Breast epithelium (tissue), 4 donors: ENCODE data around the gene TAP1. TPM values are rescaled to one million over a fixed set of nuclear protein-coding genes. Genes with fewer than 3 reads are reported as not detected.

Experiments
- DNase-seq, 2 donors: peaks; one replicate each; pipeline ENCODE4 v3.0.0-alpha.2; 2019; ENCODE audit warnings: low spot score in 2 of 2
- H3K27ac ChIP-seq, 2 donors: fragments of 200-600 bp; sonication (generic) in 1 of 2; one replicate each; pipeline ENCODE4 v1.5.1; 2016 to 2019; ENCODE audit warnings: mild to moderate bottlenecking in 1 of 2
- H3K27me3 ChIP-seq, 2 donors: fragments of 200-600 bp; sonication (generic) in 1 of 2; one replicate each; pipeline versions ENCODE4 v1.5.1 to v1.6.0; 2017 to 2019; ENCODE audit warnings: control low read depth in 1 of 2, mild to moderate bottlenecking in 1 of 2
- H3K36me3 ChIP-seq: fragments of 200-600 bp; one replicate; pipeline ENCODE4 v1.5.1; 2019
- H3K4me1 ChIP-seq, 2 donors: fragments of 200-600 bp; sonication (generic); one replicate each; pipeline ENCODE4 v1.5.1; 2016 to 2019; ENCODE audit warnings: control low read depth in 1 of 2
- H3K4me3 ChIP-seq, 3 donors: fragments of 200-600 bp; sonication (generic); 1 replicate in 2 of 3; 2 replicates in 1 of 3; pipeline ENCODE4 v1.5.1; 2016 to 2019; ENCODE audit warnings: mild to moderate bottlenecking in 3 of 3, moderate library complexity in 2 of 3
- H3K9me3 ChIP-seq, 2 donors: fragments of 200-600 bp; sonication (generic) in 1 of 2; one replicate each; pipeline ENCODE4 v1.5.1; 2016 to 2019; ENCODE audit warnings: control low read depth in 1 of 2
- CTCF ChIP-seq, 3 donors: fragments of 450-650 bp; IDR thresholded peaks; one replicate each; pipeline ENCODE4 v1.5.1; 2016 to 2017; ENCODE audit warnings: antibody characterized with exemption in 3 of 3, mild to moderate bottlenecking in 3 of 3, moderate library complexity in 3 of 3
- POLR2A ChIP-seq: fragments of 450-650 bp; IDR thresholded peaks from one replicate; pipeline ENCODE4 v1.6.1; 2016; ENCODE audit warnings: antibody characterized with exemption, mild to moderate bottlenecking, moderate library complexity
- POLR2AphosphoS5 ChIP-seq, 3 donors: sonication (generic); formaldehyde crosslinking; IDR thresholded peaks; one replicate each; pipeline ENCODE4 v1.6.1; 2017; ENCODE audit warnings: antibody characterized with exemption in 3 of 3
- intact Hi-C: fragments of 100-400 bp; cut with DNase I; formaldehyde crosslinking; loops from one replicate; pipeline ENCODE4 v1.15.1; 2023; ENCODE audit warnings: low total_unique reads
- total RNA-seq, 3 donors: library from RNA; depleted of rRNA; stranded (reverse); fragments of >200 nt; gene quantifications; one replicate each; pipeline ENCODE4 v1.1.0, GENCODE V29; 2016

The TAP1 gene
- total RNA-seq, 3 donors from 2014 or later: 24.2 to 40.6 (median 28.7) TPM

- intact Hi-C loops: no loop called here
- no peak for TF ChIP-seq CTCF (IDR thresholded peaks at IDR 0.05)
- TF ChIP-seq POLR2A: no peak
- no peak for TF ChIP-seq POLR2AphosphoS5 (IDR thresholded peaks at IDR 0.05)
- Histone ChIP-seq H3K9me3 (no peaks in the 10 kb centered on the region), H3K36me3 (peaks cover 4% of the 10 kb centered on the region), H3K4me3 (no peak overlapping the region), H3K27me3 (no peaks in the 10 kb centered on the region), H3K27ac (no peak overlapping the region), H3K4me1 (peaks cover 0 to 8% of the 10 kb centered on the region in 2 donors)
- DNase-seq: peak in 1 of 2 donors; percentile 15
Measured at GRCh38 chr6:32847004-32847403, 6.5 kb downstream of the TAP1 start.

GRCh38 chr6:32845384-32845884 lies 8.1 kb downstream of the TAP1 start:
- no peak for TF ChIP-seq CTCF (IDR thresholded peaks at IDR 0.05)
- TF ChIP-seq POLR2AphosphoS5 (IDR thresholded peaks at IDR 0.05): no peak
- no peak for TF ChIP-seq POLR2A
- intact Hi-C loops: no loop called here
- H3K4me1 ChIP-seq: peaks cover 0 to 8% of the 10 kb centered on the region in 2 donors
- H3K27me3 ChIP-seq: no peaks in the 10 kb centered on the region
- peak overlapping the region; percentile 92 to 97 for H3K27ac ChIP-seq
- no peak for DNase-seq
- H3K4me3 ChIP-seq: peak overlapping the region in 2 of 3 donors; percentile 84 to 89
- no peaks in the 10 kb centered on the region for H3K9me3 ChIP-seq
- H3K36me3 ChIP-seq: peaks cover 4% of the 10 kb centered on the region

DNA sequence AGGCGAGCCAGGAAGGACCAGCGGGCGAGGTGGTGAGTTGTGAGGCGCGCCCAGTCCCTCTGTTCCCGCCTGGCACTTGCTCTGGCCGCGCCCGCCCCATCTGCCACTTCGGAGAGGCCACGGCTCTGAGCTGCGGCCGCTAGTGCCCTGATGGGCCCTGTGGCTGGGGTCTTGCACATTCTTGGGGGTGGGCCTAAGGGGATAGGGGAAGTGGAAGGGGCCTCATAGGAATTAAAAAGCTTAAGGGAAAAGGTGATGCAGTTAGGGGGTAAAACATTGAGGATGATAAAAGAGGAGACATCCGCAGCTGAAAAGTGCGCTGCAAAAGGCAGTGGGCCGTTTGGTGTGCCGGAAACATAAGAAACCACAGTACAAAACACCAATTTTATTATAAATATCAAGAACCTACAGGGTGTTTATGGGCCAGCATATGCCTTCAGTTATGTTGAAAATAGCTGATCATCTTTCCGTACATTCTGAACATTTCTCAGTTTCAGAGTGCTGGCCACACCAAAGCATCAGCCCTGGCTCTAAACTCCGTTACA lies 8.6 kb downstream of the TAP1 start:
- intact Hi-C loops: no loop called here
- H3K27ac ChIP-seq: peak overlapping the region; percentile 92 to 97
- H3K4me3 ChIP-seq: peak overlapping the region; percentile 63 to 89 (median 84)
- TF ChIP-seq POLR2A: no peak
- no peak for TF ChIP-seq CTCF (IDR thresholded peaks at IDR 0.05)
- TF ChIP-seq POLR2AphosphoS5 (IDR thresholded peaks at IDR 0.05): peak in 1 of 3 donors; percentile 1
- no peak for DNase-seq
- no peaks in the 10 kb centered on the region for H3K27me3 ChIP-seq
- no peaks in the 10 kb centered on the region for H3K9me3 ChIP-seq
- H3K36me3 ChIP-seq: peaks cover 4% of the 10 kb centered on the region
- peaks cover 0 to 8% of the 10 kb centered on the region in 2 donors for H3K4me1 ChIP-seq

DNA sequence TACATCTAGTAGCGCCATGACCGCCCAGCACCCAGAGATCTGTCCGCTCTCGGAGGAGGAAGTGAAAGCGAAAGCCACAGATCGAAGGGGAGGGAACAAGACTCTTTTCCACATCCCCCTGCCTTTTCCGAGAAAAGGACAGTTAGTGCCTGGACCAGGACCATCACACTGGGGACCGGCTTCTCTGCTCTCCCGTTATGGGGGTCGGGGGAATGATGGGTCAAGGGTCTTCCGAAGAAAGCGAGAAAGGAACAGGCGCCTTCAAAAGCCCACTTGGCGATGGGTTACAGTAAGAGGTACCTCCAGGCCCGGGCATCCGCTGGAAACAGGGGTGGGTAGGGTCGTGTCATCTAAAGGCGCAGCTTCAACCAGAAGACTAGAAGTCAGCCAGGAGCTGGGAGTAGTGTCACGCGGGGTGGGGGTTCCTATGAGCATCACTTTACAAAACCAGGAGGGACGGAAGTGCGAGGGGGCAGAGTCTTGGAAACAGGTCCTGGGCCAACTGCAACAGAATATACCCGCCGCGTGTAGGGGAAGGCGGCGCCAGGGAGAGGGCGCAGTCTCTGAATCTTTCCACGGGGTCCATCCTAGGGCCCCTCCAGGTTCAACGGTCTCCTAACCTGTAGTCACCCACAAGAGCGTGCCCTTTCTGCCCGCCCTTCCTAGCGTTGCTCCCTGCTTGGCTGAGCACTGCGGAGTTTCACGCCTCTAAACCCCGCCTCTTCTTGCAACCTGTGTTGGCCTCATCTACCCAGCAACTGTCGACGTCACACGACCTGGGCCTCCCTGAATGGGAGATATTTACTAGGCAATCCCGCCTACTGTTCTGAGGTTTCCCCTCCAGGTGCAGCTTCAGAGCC lies 9.3 kb downstream of the TAP1 start, which contains the start of gene PSMB8:
PSMB8 (minus strand) TSS at position 69 of the 860 bp plus-strand sequence; CDS start at position 18, 51 bp downstream.
- Histone ChIP-seq H3K9me3 (no peaks in the 10 kb centered on the region), H3K36me3 (peaks cover 4% of the 10 kb centered on the region), H3K4me3 (peak within 1 kb of the TSS; percentile 63 to 89 (median 84)), H3K27me3 (no peaks in the 10 kb centered on the region), H3K27ac (peak within 1 kb of the TSS; percentile 92 to 97), H3K4me1 (peaks cover 0 to 8% of the 10 kb centered on the region in 2 donors)
- TF ChIP-seq CTCF (IDR thresholded peaks at IDR 0.05): peak; percentile 11 to 27 (median 24)
- peak; percentile 93 for TF ChIP-seq POLR2A
- peak; percentile 83 to 96 (median 90) for TF ChIP-seq POLR2AphosphoS5 (IDR thresholded peaks at IDR 0.05)
- DNase-seq: peak; percentile 95 to 98
- intact Hi-C loops: no loop called here
